HepG2 (cell line): ENCODE results near the gene TRIM2. TPM values are rescaled to one million over a fixed set of nuclear protein-coding genes. Genes with fewer than 3 reads are reported as not detected.

ENCODE experiments used
- BHLHE40 ChIP-seq: IDR thresholded peaks from 2 replicates; pipeline ENCODE4 v1.6.1; 2011; ENCODE audit warnings: low read length, improper control_type of control experiment
- CEBPB ChIP-seq: IDR thresholded peaks from 2 replicates; pipeline ENCODE4 v1.6.1; 2011; ENCODE audit warnings: low read depth, low read length, improper control_type of control experiment, borderline replicate concordance
- EED ChIP-seq: sonication (generic); formaldehyde crosslinking; IDR thresholded peaks from 2 replicates; pipeline ENCODE4 v1.5.0; 2020; ENCODE audit warnings: mild to moderate bottlenecking, missing genetic modification reagents
- FOSL1 ChIP-seq: sonication (generic); formaldehyde crosslinking; IDR thresholded peaks from 2 replicates; pipeline ENCODE4 v1.9.0; 2021; ENCODE audit warnings: missing genetic modification reagents, borderline replicate concordance
- FOSL2 ChIP-seq: sonication (generic); formaldehyde crosslinking; IDR thresholded peaks from 2 replicates; pipeline ENCODE4 v1.4.0; 2020; ENCODE audit warnings: missing genetic modification reagents
- KDM6A ChIP-seq: IDR thresholded peaks from 2 replicates; pipeline ENCODE4 v1.6.1; 2016; ENCODE audit warnings: low read depth
- SALL2 ChIP-seq: sonication (generic); formaldehyde crosslinking; IDR thresholded peaks from 2 replicates; pipeline ENCODE4 v1.8.1; 2023; ENCODE audit warnings: mild to moderate bottlenecking, missing genetic modification reagents, inconsistent platforms
- SNAPC2 ChIP-seq: sonication (generic); formaldehyde crosslinking; IDR thresholded peaks from 2 replicates; pipeline ENCODE4 v1.8.1; 2022; ENCODE audit warnings: mild to moderate bottlenecking, missing genetic modification reagents
- ZFYVE20 ChIP-seq: sonication (generic); formaldehyde crosslinking; IDR thresholded peaks from 2 replicates; pipeline ENCODE4 v1.8.0; 2023; ENCODE audit warnings: low read depth, mild to moderate bottlenecking, moderate library complexity, missing genetic modification reagents, borderline replicate concordance
- ZNF234 ChIP-seq: sonication (generic); formaldehyde crosslinking; conservative IDR thresholded peaks from 2 replicates; pipeline ENCODE4 v1.5.1; 2020; ENCODE audit warnings: mild to moderate bottlenecking, missing genetic modification reagents
- ZNF430 ChIP-seq: sonication (generic); formaldehyde crosslinking; IDR thresholded peaks from 2 replicates; pipeline ENCODE4 v1.9.0; 2021; ENCODE audit warnings: mild to moderate bottlenecking, missing genetic modification reagents
- ZNF547 ChIP-seq: sonication (generic); formaldehyde crosslinking; IDR thresholded peaks from 2 replicates; pipeline ENCODE4 v1.5.1; 2020; ENCODE audit warnings: mild to moderate bottlenecking, missing genetic modification reagents
- ZNF564 ChIP-seq: sonication (generic); formaldehyde crosslinking; IDR thresholded peaks from 2 replicates; pipeline ENCODE4 v1.8.1; 2023; ENCODE audit warnings: mild to moderate bottlenecking, missing genetic modification reagents
- ZNF773 ChIP-seq: sonication (generic); formaldehyde crosslinking; IDR thresholded peaks from 2 replicates; pipeline ENCODE4 v1.4.0; 2020; ENCODE audit warnings: missing genetic modification reagents, borderline replicate concordance
- ZSCAN30 ChIP-seq: sonication (generic); formaldehyde crosslinking; IDR thresholded peaks from 2 replicates; pipeline ENCODE4 v1.5.0; 2020; ENCODE audit warnings: mild to moderate bottlenecking, missing genetic modification reagents
- polyA plus RNA-seq, 8 experiments: library from polyadenylated mRNA; depleted of rRNA in 3 of 8; stranded (reverse) in 7 of 8; unstranded in 1 of 8; fragments of >200 nt; fragmentation: Illumina TruSeq in 4 of 8; extraction: Trizol in 4 of 8; gene quantifications; 2 replicates each; pipeline versions ENCODE4 v1.2.1 to v1.2.3, GENCODE V29; 2011 to 2016; ENCODE audit warnings: low read depth in 4 of 8, missing spikeins in 1 of 8, mixed read lengths in 1 of 8; ENCODE audit not compliant: insufficient read depth in 1 of 8
- total RNA-seq, 5 experiments: library from RNA; depleted of rRNA; stranded (reverse); fragments of >200 nt; fragmentation: Illumina TruSeq; extraction: Trizol; gene quantifications; 2 replicates each; pipeline ENCODE4 v1.2.3, GENCODE V29; 2016; ENCODE audit warnings: low read depth in 1 of 5
- TF ChIP-seq, protein P1 (sequence below): sonication (generic); formaldehyde crosslinking; IDR thresholded peaks from 2 replicates; pipeline ENCODE4 v1.9.0; 2021; ENCODE audit warnings: missing genetic modification reagents, borderline replicate concordance
- TF ChIP-seq, protein P2 (sequence below): sonication (generic); formaldehyde crosslinking; IDR thresholded peaks from 2 replicates; pipeline ENCODE4 v1.4.0; 2020; ENCODE audit warnings: missing genetic modification reagents
- TF ChIP-seq, protein P3 (sequence below), 2 experiments: IDR thresholded peaks; 2 replicates each; pipeline ENCODE4 v1.6.1; 2011 to 2012; ENCODE audit warnings: low read length in 2 of 2, borderline replicate concordance in 1 of 2, low read depth in 1 of 2, mild to moderate bottlenecking in 1 of 2, moderate library complexity in 1 of 2
- TF ChIP-seq, protein P4 (sequence below): sonication (generic); formaldehyde crosslinking; IDR thresholded peaks from 2 replicates; pipeline ENCODE4 v1.8.1; 2023; ENCODE audit warnings: missing genetic modification reagents, mild to moderate bottlenecking, borderline replicate concordance
- TF ChIP-seq, protein P5 (sequence below): sonication (generic); formaldehyde crosslinking; IDR thresholded peaks from 2 replicates; pipeline ENCODE4 v1.5.0; 2020; ENCODE audit warnings: missing genetic modification reagents

TRIM2 gene
- total and polyA plus RNA-seq, 2 of the 13 experiments (the other 11 are each of a cell fraction or from before 2014, with no cell fraction given): 2.1 to 4.2 TPM

DNA sequence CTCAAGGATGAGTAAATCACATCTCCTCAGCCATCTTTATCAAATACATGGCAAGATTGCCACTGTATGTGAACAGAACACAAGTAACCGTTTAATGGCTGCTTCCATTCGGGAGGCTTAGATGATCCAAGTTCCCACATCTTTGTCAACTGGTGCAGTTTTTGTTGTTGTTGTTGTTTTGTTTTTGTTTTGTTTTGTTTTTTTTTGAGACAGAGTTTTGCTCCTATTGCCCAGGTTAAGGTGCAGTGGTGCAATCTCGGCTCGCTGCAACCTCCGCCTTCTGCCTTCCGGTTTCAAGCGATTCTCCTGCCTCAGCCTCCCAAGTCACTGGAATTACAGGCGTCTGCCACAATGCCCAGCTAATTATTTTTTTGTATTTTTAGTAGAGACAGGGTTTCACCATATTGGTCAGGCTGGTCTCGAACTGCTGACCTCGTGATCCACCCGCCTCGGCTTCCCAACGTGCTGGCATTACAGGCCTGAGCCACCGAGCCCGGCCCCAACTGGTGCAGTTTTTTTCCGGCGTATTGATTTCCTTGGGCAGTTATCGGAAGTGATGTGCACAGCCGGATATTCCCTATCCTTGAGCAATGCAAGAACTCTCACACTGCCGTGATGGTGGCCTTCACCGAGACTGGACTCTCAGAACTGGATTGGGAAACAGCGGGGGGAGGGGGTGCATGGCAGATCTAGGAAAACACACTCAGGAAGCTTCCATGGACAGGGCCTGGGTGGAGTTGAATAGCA lies 29.2 kb upstream of the TRIM2 start (continued):
- TF ChIP-seq, protein P1, sequence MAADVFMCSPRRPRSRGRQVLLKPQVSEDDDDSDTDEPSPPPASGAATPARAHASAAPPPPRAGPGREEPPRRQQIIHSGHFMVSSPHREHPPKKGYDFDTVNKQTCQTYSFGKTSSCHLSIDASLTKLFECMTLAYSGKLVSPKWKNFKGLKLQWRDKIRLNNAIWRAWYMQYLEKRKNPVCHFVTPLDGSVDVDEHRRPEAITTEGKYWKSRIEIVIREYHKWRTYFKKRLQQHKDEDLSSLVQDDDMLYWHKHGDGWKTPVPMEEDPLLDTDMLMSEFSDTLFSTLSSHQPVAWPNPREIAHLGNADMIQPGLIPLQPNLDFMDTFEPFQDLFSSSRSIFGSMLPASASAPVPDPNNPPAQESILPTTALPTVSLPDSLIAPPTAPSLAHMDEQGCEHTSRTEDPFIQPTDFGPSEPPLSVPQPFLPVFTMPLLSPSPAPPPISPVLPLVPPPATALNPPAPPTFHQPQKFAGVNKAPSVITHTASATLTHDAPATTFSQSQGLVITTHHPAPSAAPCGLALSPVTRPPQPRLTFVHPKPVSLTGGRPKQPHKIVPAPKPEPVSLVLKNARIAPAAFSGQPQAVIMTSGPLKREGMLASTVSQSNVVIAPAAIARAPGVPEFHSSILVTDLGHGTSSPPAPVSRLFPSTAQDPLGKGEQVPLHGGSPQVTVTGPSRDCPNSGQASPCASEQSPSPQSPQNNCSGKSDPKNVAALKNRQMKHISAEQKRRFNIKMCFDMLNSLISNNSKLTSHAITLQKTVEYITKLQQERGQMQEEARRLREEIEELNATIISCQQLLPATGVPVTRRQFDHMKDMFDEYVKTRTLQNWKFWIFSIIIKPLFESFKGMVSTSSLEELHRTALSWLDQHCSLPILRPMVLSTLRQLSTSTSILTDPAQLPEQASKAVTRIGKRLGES (CRISPR knock-in tag): no peak
- no peak for TF ChIP-seq BHLHE40
- TF ChIP-seq SNAPC2 (CRISPR knock-in tag): no peak
- peak; percentile 38; the same call in 1 of the 2 replicates for TF ChIP-seq ZNF564
- TF ChIP-seq, protein P2, sequence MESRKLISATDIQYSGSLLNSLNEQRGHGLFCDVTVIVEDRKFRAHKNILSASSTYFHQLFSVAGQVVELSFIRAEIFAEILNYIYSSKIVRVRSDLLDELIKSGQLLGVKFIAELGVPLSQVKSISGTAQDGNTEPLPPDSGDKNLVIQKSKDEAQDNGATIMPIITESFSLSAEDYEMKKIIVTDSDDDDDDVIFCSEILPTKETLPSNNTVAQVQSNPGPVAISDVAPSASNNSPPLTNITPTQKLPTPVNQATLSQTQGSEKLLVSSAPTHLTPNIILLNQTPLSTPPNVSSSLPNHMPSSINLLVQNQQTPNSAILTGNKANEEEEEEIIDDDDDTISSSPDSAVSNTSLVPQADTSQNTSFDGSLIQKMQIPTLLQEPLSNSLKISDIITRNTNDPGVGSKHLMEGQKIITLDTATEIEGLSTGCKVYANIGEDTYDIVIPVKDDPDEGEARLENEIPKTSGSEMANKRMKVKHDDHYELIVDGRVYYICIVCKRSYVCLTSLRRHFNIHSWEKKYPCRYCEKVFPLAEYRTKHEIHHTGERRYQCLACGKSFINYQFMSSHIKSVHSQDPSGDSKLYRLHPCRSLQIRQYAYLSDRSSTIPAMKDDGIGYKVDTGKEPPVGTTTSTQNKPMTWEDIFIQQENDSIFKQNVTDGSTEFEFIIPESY (CRISPR knock-in tag): no peak
- TF ChIP-seq, protein P3, sequence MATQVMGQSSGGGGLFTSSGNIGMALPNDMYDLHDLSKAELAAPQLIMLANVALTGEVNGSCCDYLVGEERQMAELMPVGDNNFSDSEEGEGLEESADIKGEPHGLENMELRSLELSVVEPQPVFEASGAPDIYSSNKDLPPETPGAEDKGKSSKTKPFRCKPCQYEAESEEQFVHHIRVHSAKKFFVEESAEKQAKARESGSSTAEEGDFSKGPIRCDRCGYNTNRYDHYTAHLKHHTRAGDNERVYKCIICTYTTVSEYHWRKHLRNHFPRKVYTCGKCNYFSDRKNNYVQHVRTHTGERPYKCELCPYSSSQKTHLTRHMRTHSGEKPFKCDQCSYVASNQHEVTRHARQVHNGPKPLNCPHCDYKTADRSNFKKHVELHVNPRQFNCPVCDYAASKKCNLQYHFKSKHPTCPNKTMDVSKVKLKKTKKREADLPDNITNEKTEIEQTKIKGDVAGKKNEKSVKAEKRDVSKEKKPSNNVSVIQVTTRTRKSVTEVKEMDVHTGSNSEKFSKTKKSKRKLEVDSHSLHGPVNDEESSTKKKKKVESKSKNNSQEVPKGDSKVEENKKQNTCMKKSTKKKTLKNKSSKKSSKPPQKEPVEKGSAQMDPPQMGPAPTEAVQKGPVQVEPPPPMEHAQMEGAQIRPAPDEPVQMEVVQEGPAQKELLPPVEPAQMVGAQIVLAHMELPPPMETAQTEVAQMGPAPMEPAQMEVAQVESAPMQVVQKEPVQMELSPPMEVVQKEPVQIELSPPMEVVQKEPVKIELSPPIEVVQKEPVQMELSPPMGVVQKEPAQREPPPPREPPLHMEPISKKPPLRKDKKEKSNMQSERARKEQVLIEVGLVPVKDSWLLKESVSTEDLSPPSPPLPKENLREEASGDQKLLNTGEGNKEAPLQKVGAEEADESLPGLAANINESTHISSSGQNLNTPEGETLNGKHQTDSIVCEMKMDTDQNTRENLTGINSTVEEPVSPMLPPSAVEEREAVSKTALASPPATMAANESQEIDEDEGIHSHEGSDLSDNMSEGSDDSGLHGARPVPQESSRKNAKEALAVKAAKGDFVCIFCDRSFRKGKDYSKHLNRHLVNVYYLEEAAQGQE (IDR thresholded peaks at IDR 0.05; ENCODE audit: borderline replicate concordance in 1 of 2, low read depth in 1 of 2, low read length in 2 of 2): peak in 1 of 2 experiments; percentile 30; a peak in 1 of 4 replicates
- TF ChIP-seq FOSL1: no peak
- TF ChIP-seq ZNF430 (CRISPR knock-in tag): no peak
- TF ChIP-seq ZFYVE20 (CRISPR knock-in tag): no peak
- TF ChIP-seq ZNF234 (CRISPR knock-in tag): no peak
- TF ChIP-seq ZNF547 (CRISPR knock-in tag): no peak
- peak; percentile 94 for TF ChIP-seq CEBPB
- peak; percentile 40; the same call in 1 of the 2 replicates for TF ChIP-seq KDM6A
- TF ChIP-seq ZNF773 (CRISPR knock-in tag): no peak
- no peak; the same call in 1 of the 2 replicates for TF ChIP-seq ZSCAN30 (CRISPR knock-in tag)
- TF ChIP-seq EED (CRISPR knock-in tag): no peak
- TF ChIP-seq, protein P4, sequence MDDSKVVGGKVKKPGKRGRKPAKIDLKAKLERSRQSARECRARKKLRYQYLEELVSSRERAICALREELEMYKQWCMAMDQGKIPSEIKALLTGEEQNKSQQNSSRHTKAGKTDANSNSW: no peak
- peak; percentile 62 for TF ChIP-seq FOSL2 (CRISPR knock-in tag)
- TF ChIP-seq SALL2 (CRISPR knock-in tag): no peak
- TF ChIP-seq, protein P5, sequence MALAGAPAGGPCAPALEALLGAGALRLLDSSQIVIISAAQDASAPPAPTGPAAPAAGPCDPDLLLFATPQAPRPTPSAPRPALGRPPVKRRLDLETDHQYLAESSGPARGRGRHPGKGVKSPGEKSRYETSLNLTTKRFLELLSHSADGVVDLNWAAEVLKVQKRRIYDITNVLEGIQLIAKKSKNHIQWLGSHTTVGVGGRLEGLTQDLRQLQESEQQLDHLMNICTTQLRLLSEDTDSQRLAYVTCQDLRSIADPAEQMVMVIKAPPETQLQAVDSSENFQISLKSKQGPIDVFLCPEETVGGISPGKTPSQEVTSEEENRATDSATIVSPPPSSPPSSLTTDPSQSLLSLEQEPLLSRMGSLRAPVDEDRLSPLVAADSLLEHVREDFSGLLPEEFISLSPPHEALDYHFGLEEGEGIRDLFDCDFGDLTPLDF (CRISPR knock-in tag): no peak
